Caco-2 (cell line): Measurements from ENCODE around the gene HSPB2. TPM values are rescaled to one million over a fixed set of nuclear protein-coding genes. Genes with fewer than 3 reads are reported as not detected.

Experiments used
- BruUV-seq: library from RNA; stranded (reverse); fragments of 400-500 nt; replicated peaks from 2 replicates; lab custom pipeline; 2021; lab: Mats Ljungman, UMichigan
- CTCF ChIA-PET: fragments of 300-600 bp; sonication (Branson Sonifier 250); formaldehyde crosslinking; loops from one replicate; lab custom pipeline; 2022; ENCODE audit warnings: antibody characterized with exemption; lab: Charles Lee
- POLR2A ChIA-PET: fragments of 300-600 bp; sonication (Branson Sonifier 250); formaldehyde crosslinking; loops from one replicate; lab custom pipeline; 2022; ENCODE audit warnings: antibody characterized with exemption; lab: Charles Lee
- DNase-seq, 2 experiments: peaks; one replicate each; pipeline versions ENCODE4 v3.0.0 to v3.0.0-alpha.2; 2020 to 2022
- H3K27me3 ChIP-seq: replicated peaks from 2 replicates; pipeline ENCODE4 v1.6.0; 2011; ENCODE audit warnings: low read length; ENCODE audit not compliant: control insufficient read depth, insufficient read depth
- H3K36me3 ChIP-seq: 2 replicates; pipeline ENCODE4 v1.5.1; 2011; ENCODE audit warnings: low read length; ENCODE audit not compliant: control insufficient read depth, insufficient read depth
- H3K4me1 ChIP-seq: fragments of 250-450 bp; sonication (Bioruptor Pico); 2 replicates; pipeline ENCODE4 v1.5.1; 2020; ENCODE audit warnings: mild to moderate bottlenecking
- H3K4me3 ChIP-seq: 2 replicates; pipeline ENCODE4 v1.5.1; 2011; ENCODE audit warnings: low read depth, mild to moderate bottlenecking, control low read depth, low read length
- H3K9me3 ChIP-seq: fragments of 250-450 bp; sonication (Bioruptor Pico); 2 replicates; pipeline ENCODE4 v1.5.1; 2020; ENCODE audit warnings: mild to moderate bottlenecking, moderate library complexity
- H3K27ac Mint-ChIP-seq: one replicate; pipeline ENCODE4 v1.8.0; 2022; ENCODE audit warnings: mixed read lengths; ENCODE audit not compliant: unreplicated experiment
- H3K27me3 Mint-ChIP-seq: one replicate; pipeline ENCODE4 v1.8.0; 2022; ENCODE audit warnings: mixed read lengths; ENCODE audit not compliant: insufficient read depth, unreplicated experiment
- H3K36me3 Mint-ChIP-seq: one replicate; pipeline ENCODE4 v1.8.0; 2022; ENCODE audit warnings: mild to moderate bottlenecking, mixed read lengths; ENCODE audit not compliant: insufficient read depth, unreplicated experiment
- H3K4me1 Mint-ChIP-seq: one replicate; pipeline ENCODE4 v1.8.0; 2022; ENCODE audit warnings: low read depth, mixed read lengths; ENCODE audit not compliant: unreplicated experiment
- H3K4me3 Mint-ChIP-seq: one replicate; pipeline ENCODE4 v1.8.0; 2022; ENCODE audit warnings: mild to moderate bottlenecking, moderate library complexity, mixed read lengths; ENCODE audit not compliant: unreplicated experiment
- H3K9me3 Mint-ChIP-seq: one replicate; pipeline ENCODE4 v1.8.0; 2022; ENCODE audit warnings: mixed read lengths; ENCODE audit not compliant: unreplicated experiment
- intact Hi-C: fragments of 100-400 bp; cut with micrococcal nuclease; formaldehyde crosslinking; loops from one replicate; pipeline ENCODE4 v1.10.0; 2022; ENCODE audit not compliant: unreplicated experiment
- total RNA-seq: library from RNA; stranded (reverse); gene quantifications from 2 replicates; pipeline ENCODE4 v1.2.3, GENCODE V29; 2022
- TF ChIP-seq, protein P1 (sequence below), 2 experiments: fragments of 200-600 bp in 1 of 2; IDR thresholded peaks; 1 replicate in 1 of 2; 2 replicates in 1 of 2; pipeline versions ENCODE4 v1.5.1 to v1.8.0; 2011 to 2022; ENCODE audit warnings: antibody characterized with exemption in 1 of 2, control low read depth in 1 of 2, inconsistent platforms in 1 of 2, low read depth in 1 of 2, low read length in 1 of 2, mild to moderate bottlenecking in 1 of 2, moderate library complexity in 1 of 2; ENCODE audit not compliant: insufficient read depth in 1 of 2, severe bottlenecking in 1 of 2, unreplicated experiment in 1 of 2

The HSPB2 gene
- total RNA-seq, 1 experiment from 2014 or later = not detected

DNA sequence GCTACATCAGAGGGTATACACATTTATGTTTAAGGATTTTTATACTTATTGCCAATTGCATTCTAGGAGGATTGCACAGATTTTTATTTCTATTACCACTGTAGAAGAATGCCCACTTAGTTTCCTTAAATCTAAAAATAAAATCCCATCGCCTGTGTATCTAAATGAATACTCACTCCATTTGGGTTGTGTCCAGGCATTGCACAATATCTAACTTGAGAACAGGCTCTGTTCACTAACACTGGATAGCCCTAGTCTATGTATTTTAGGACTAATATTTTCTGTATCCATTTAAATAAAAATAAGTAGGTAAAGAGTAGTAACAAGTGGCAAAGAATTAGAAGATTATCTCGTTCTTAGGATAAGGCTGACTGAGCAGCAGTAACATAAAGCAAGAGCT, 10.3 kb downstream of the HSPB2 start:
- peaks cover 32% of the 10 kb centered on the region for H3K4me1 ChIP-seq
- H3K9me3 ChIP-seq = no peaks in the 10 kb centered on the region
- Mint-ChIP-seq H3K9me3 (no peaks in the 10 kb centered on the region), H3K36me3 (peaks cover 14% of the 10 kb centered on the region), H3K4me3 (no peak overlapping the region), H3K4me1 (peaks cover 49% of the 10 kb centered on the region), H3K27me3 (no peaks in the 10 kb centered on the region), H3K27ac (no peak overlapping the region)
- POLR2A ChIA-PET = no interaction called here
- no peaks in the 10 kb centered on the region; the same call in 1 of the 2 replicates for H3K36me3 ChIP-seq
- TF ChIP-seq, protein P1, sequence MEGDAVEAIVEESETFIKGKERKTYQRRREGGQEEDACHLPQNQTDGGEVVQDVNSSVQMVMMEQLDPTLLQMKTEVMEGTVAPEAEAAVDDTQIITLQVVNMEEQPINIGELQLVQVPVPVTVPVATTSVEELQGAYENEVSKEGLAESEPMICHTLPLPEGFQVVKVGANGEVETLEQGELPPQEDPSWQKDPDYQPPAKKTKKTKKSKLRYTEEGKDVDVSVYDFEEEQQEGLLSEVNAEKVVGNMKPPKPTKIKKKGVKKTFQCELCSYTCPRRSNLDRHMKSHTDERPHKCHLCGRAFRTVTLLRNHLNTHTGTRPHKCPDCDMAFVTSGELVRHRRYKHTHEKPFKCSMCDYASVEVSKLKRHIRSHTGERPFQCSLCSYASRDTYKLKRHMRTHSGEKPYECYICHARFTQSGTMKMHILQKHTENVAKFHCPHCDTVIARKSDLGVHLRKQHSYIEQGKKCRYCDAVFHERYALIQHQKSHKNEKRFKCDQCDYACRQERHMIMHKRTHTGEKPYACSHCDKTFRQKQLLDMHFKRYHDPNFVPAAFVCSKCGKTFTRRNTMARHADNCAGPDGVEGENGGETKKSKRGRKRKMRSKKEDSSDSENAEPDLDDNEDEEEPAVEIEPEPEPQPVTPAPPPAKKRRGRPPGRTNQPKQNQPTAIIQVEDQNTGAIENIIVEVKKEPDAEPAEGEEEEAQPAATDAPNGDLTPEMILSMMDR (IDR thresholded peaks at IDR 0.05; ENCODE audit: insufficient read depth in 1 of 2, low read depth in 1 of 2, low read length in 1 of 2, severe bottlenecking in 1 of 2, unreplicated experiment in 1 of 2) = no peak
- intact Hi-C loops = no loop called here
- CTCF ChIA-PET = no interaction called here
- DNase-seq = no peak
- H3K27me3 ChIP-seq = no peaks in the 10 kb centered on the region
- BruUV-seq = no TSS peak
- no peak overlapping the region for H3K4me3 ChIP-seq

DNA sequence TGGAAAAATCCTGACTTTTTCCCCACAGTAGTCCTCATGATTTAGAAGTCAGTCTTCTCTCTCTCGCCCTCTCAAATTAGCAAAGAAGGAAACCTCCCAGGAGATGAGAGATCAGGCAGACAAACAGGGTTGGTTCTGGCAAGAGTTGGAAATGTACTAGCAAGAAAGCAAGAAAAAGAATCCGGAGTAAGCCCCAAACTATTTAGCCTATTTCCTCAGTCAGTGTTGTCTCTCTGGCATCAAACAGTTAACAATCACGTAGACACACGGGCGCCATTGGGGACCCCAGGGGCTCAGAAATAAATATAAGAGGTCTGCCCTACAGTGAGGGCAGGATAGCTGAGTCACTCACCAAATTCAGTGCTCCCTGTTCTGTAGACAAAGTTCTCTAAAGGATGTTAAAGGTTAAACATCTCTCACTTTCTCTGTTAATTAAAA, 10.8 kb downstream of the HSPB2 start:
- no peak overlapping the region for H3K4me3 Mint-ChIP-seq
- Histone ChIP-seq H3K36me3 (no peaks in the 10 kb centered on the region; the same call in 1 of the 2 replicates), H3K27me3 (no peaks in the 10 kb centered on the region), H3K4me3 (no peak overlapping the region), H3K9me3 (no peaks in the 10 kb centered on the region), H3K4me1 (peaks cover 26% of the 10 kb centered on the region)
- intact Hi-C loops = no loop called here
- H3K9me3 Mint-ChIP-seq = no peaks in the 10 kb centered on the region
- BruUV-seq = no TSS peak
- peaks cover 44% of the 10 kb centered on the region for H3K4me1 Mint-ChIP-seq
- peak overlapping the region; percentile 96 for H3K27ac Mint-ChIP-seq
- TF ChIP-seq, protein P1 (IDR thresholded peaks at IDR 0.05; ENCODE audit: insufficient read depth in 1 of 2, low read depth in 1 of 2, low read length in 1 of 2, severe bottlenecking in 1 of 2, unreplicated experiment in 1 of 2) = no peak
- H3K27me3 Mint-ChIP-seq = no peaks in the 10 kb centered on the region
- ChIA-PET CTCF (interaction anchor here (0.5 kb wide), 1 partner anchor 910 kb away, joined by 3 read pairs; no protein-coding TSS in a partner anchor), POLR2A (no interaction called here)
- peaks cover 14% of the 10 kb centered on the region for H3K36me3 Mint-ChIP-seq
- no peak for DNase-seq

DNA sequence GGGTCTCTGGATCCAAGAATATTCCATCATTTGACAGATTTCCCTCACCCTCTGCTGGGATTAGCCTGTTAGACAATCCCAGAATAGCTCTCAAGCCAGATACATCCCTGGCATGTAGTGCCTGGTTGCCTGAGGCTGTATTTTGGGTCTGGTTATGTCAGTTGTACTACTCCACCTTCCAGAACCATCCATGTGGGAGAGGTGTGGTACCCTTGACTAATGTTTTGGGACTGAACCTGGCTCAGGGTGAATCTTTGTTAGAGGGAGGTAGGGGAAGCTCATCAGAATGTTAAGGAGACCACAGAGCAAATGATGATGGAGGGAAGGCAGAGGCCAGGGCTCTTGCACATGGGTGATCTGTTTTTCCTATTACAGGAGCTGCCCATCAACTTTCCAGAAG, 11.4 kb downstream of the HSPB2 start:
- Mint-ChIP-seq H3K9me3 (no peaks in the 10 kb centered on the region), H3K4me3 (peak overlapping the region; percentile 16), H3K27me3 (no peaks in the 10 kb centered on the region), H3K27ac (peak overlapping the region; percentile 96), H3K4me1 (peaks cover 41% of the 10 kb centered on the region), H3K36me3 (peaks cover 14% of the 10 kb centered on the region)
- no peak for DNase-seq
- peaks cover 23% of the 10 kb centered on the region for H3K4me1 ChIP-seq
- no peak overlapping the region for H3K4me3 ChIP-seq
- POLR2A ChIA-PET = interaction anchor here (0.6 kb wide), 1 partner anchor 12 kb away, joined by 6 read pairs; no protein-coding TSS in a partner anchor
- no peaks in the 10 kb centered on the region; the same call in 1 of the 2 replicates for H3K36me3 ChIP-seq
- no peaks in the 10 kb centered on the region for H3K9me3 ChIP-seq
- TF ChIP-seq, protein P1 (IDR thresholded peaks at IDR 0.05; ENCODE audit: insufficient read depth in 1 of 2, low read depth in 1 of 2, low read length in 1 of 2, severe bottlenecking in 1 of 2, unreplicated experiment in 1 of 2) = no peak
- intact Hi-C loops = no loop called here
- no peaks in the 10 kb centered on the region for H3K27me3 ChIP-seq
- CTCF ChIA-PET = interaction anchor here (0.5 kb wide), 1 partner anchor 911 kb away, joined by 3 read pairs; no protein-coding TSS in a partner anchor
- no TSS peak for BruUV-seq
